CD4-positive, alpha-beta T cell treated with Interferon alpha-2 for 1 hour (primary cell): ENCODE data around the gene AURKAIP1.
"Not testable (repeated sequence)": the region's sequence is repeated elsewhere in the genome, so short reads cannot be mapped to it uniquely, and the experiment has no call there.

Experiments
- DNase-seq, 2 donors: peaks; one replicate each; pipeline ENCODE4 v3.0.0-alpha.2; 2020 to 2022

AURKAIP1 gene

GRCh38 chr1:1374929-1375662, at the start of gene AURKAIP1:
TSS of gene AURKAIP1 (minus strand) at chr1:1375207. CDS start at chr1:1374756, 451 bp downstream.
- peak; percentile 99 for DNase-seq

GRCh38 chr1:1424707-1425106, 49.7 kb upstream of the AURKAIP1 start:
- no peak for DNase-seq

- DNase-seq, result no peak
These were observed 48.2 kb upstream of the AURKAIP1 start for GRCh38 chr1:1423245-1423597.

GRCh38 chr1:1422465-1423244, 47.6 kb upstream of the AURKAIP1 start:
- DNase-seq, result no peak

- DNase-seq, result no peak
These were observed 47.0 kb upstream of the AURKAIP1 start for GRCh38 chr1:1421907-1422464.

GRCh38 chr1:1421147-1421906, 46.3 kb upstream of the AURKAIP1 start, which contains the start of gene ANKRD65:
TSS of gene ANKRD65 (minus strand) at chr1:1421276. CDS start at chr1:1421005, 271 bp downstream.
- DNase-seq, result no peak

GRCh38 chr1:1420654-1421141, 45.7 kb upstream of the AURKAIP1 start:
- DNase-seq, result no peak

- DNase-seq, result no peak
These were observed 45.0 kb upstream of the AURKAIP1 start for GRCh38 chr1:1419813-1420653.

- no peak for DNase-seq
These were observed 44.4 kb upstream of the AURKAIP1 start for GRCh38 chr1:1419363-1419812.

GRCh38 chr1:1418464-1419362, 43.7 kb upstream of the AURKAIP1 start:
- no peak for DNase-seq

GRCh38 chr1:1417825-1418463, 42.9 kb upstream of the AURKAIP1 start:
- DNase-seq, result not testable (repeated sequence)

- not testable (repeated sequence) for DNase-seq
These were observed 42.4 kb upstream of the AURKAIP1 start for GRCh38 chr1:1417396-1417795.

GRCh38 chr1:1415751-1416150, 40.7 kb upstream of the AURKAIP1 start:
- DNase-seq, result no peak

- DNase-seq, result not testable (repeated sequence)
These were observed 37.4 kb upstream of the AURKAIP1 start for GRCh38 chr1:1412311-1412902.

- no peak for DNase-seq
These were observed 36.6 kb upstream of the AURKAIP1 start for GRCh38 chr1:1411626-1412025.

GRCh38 chr1:1410238-1410637, 35.2 kb upstream of the AURKAIP1 start:
- DNase-seq, result not testable (repeated sequence)

- DNase-seq, result peak in 1 of 2 donors; percentile 26
These were observed 32.8 kb upstream of the AURKAIP1 start for GRCh38 chr1:1407636-1408318.

GRCh38 chr1:1406821-1407635, 32.0 kb upstream of the AURKAIP1 start, which contains the start of gene MRPL20:
TSS of gene MRPL20 (minus strand) at chr1:1407293. CDS start at chr1:1407217, 76 bp downstream.
- peak; percentile 95 to 96 for DNase-seq
